Muscle of leg (tissue), 11 donors: Measurements from ENCODE around the gene ASS1. TPM values are rescaled to one million over a fixed set of nuclear protein-coding genes. Genes with fewer than 3 reads are reported as not detected.

ENCODE experiments used
- DNase-seq: peaks from one replicate; pipeline ENCODE4 v3.0.0; 2013
- H3K27ac ChIP-seq: one replicate; pipeline ENCODE4 v1.5.1; 2013; ENCODE audit warnings: mild to moderate bottlenecking, low read length, control low read depth
- H3K27me3 ChIP-seq: one replicate; pipeline ENCODE4 v1.6.1; 2013; ENCODE audit warnings: low read length; ENCODE audit not compliant: control insufficient read depth, insufficient read depth
- H3K36me3 ChIP-seq: one replicate; pipeline ENCODE4 v1.6.1; 2013; ENCODE audit warnings: low read length; ENCODE audit not compliant: control insufficient read depth, insufficient read depth
- H3K4me1 ChIP-seq: one replicate; pipeline ENCODE4 v1.6.1; 2013; ENCODE audit warnings: low read length; ENCODE audit not compliant: control insufficient read depth, insufficient read depth
- H3K4me3 ChIP-seq: one replicate; pipeline ENCODE4 v1.5.1; 2013; ENCODE audit warnings: low read length, control low read depth
- H3K9me3 ChIP-seq: replicated peaks from 2 replicates; pipeline ENCODE4 v1.6.1; 2013; ENCODE audit warnings: low read depth, low read length; ENCODE audit not compliant: control insufficient read depth
- WGBS: methylation state at CpG from one replicate; pipeline ENCODE4 v1.1.5; 2013; ENCODE audit warnings: missing lambda C conversion rate; ENCODE audit not compliant: insufficient coverage; 5-methylcytosine and 5-hydroxymethylcytosine counted together
- polyA plus RNA-seq, 8 donors: library from polyadenylated mRNA; unstranded; fragments of 120-200 nt; gene quantifications; one replicate each; pipeline versions ENCODE4 v1.2.1 to v1.2.3, GENCODE V29; 2013; ENCODE audit warnings: inconsistent platforms in 1 of 8, low replicate concordance in 1 of 8; ENCODE audit not compliant: insufficient read length in 8 of 8, insufficient read depth in 1 of 8
- total RNA-seq: library from RNA; stranded (reverse); fragments of 120-200 nt; gene quantifications from one replicate; pipeline ENCODE4 v1.2.4, GENCODE V29; 2013

ASS1 gene
- total and polyA plus RNA-seq, 9 donors: 36.4 to 72.7 (median 52.9) TPM

DNA sequence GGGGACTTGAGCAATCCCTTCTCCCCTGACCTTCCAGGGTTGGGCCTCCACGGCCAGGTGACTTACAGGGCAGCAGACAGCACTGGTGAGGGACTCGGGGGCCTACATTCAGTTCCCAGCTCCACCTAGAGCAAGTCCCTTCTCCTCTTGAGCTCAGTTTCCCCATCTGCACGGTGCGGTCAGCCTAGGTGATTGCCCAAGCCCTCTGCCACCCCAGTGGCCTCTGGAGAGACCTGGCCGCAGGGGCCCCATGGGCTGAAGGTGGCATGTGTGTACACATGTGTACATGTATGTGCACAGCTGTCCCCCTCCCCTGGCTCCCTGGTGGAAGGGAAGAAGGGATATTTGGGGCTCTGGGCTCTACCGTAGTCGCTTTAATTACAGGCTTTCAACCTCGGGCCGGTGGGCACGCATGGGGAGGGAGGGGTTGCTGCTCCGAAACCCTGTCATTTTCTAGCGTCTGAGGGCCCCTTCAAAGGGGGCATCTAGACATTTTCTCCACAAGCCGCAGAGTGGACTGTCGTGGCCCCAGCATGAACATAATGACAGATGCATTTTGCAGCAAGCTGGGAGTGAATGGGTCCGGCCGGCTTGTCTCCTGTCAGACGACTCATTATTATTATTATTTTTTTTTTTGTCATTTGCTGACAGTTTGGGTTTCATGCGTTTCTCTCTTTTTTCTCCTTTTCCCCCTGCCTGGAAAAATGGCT is 44.0 kb downstream of the ASS1 start:
- H3K4me1 ChIP-seq: no peaks in the 10 kb centered on the region
- no peak for DNase-seq
- H3K4me3 ChIP-seq: no peak overlapping the region
- 86% methylated on average over 4 of the region's 18 CpGs for WGBS
- peaks cover 4% of the 10 kb centered on the region for H3K36me3 ChIP-seq
- peaks cover 39% of the 10 kb centered on the region for H3K27me3 ChIP-seq
- no peak overlapping the region for H3K27ac ChIP-seq
- H3K9me3 ChIP-seq: no peaks in the 10 kb centered on the region

DNA sequence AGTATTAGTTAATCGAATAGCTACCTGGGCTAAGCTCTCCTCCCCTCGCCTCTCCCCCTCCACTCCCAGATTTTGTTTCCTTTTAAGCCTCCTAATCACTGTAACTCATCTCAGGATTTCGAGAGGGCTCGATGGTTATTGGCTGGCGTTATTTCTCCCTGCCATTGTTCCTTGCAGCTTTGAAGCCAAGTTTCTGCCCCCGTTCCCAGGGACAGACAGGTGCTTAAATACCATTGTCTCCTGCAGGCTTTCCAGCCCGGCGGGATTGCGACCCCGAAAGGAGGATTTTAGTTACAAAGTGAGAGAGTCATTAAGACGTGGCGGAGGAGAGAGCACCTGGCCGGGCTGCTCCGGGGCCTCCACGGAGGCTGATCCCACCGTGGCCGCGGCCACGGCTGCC is 46.2 kb downstream of the ASS1 start:
- no peaks in the 10 kb centered on the region for H3K4me1 ChIP-seq
- H3K27me3 ChIP-seq: peaks cover 26% of the 10 kb centered on the region
- no peak overlapping the region for H3K27ac ChIP-seq
- WGBS: 58% methylated on average over 18 of the region's 19 CpGs
- H3K4me3 ChIP-seq: no peak overlapping the region
- peaks cover 6% of the 10 kb centered on the region for H3K9me3 ChIP-seq
- DNase-seq: no peak
- peaks cover 9% of the 10 kb centered on the region for H3K36me3 ChIP-seq

DNA sequence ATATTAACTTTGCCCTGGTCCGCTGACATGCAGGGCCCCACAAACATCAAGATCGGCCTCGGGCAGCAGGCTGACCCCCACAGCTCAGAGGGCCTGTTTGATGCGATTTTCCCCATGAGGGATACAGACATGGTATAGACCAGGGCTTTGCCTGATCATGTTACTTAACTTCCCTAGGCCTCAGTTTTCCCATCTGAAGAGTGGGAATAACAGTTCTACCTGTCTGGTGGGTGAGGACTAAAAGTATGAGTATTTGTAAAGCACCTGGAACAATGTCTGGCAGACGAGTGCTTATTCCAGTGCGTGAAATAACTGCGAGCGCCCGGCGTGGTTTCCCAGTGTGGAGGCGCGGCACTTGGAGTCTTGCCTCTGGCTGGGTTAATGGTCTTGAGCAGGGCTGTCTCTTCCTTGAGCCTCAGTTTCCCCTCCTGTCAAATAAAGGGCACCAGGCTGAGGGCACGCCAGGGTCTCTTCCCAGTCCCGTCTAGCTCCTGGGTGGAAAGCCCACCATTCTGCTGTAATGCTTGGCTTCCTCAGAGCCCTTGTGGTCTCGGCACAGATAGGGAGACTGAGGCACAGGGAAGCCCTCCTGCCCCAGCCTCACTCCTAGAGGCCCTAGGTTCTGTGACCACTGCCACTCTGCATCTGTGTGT is 47.2 kb downstream of the ASS1 start:
- Histone ChIP-seq H3K4me3 (no peak overlapping the region), H3K36me3 (peaks cover 9% of the 10 kb centered on the region)
- WGBS: 97% methylated on average over 6 of the region's 15 CpGs

DNA sequence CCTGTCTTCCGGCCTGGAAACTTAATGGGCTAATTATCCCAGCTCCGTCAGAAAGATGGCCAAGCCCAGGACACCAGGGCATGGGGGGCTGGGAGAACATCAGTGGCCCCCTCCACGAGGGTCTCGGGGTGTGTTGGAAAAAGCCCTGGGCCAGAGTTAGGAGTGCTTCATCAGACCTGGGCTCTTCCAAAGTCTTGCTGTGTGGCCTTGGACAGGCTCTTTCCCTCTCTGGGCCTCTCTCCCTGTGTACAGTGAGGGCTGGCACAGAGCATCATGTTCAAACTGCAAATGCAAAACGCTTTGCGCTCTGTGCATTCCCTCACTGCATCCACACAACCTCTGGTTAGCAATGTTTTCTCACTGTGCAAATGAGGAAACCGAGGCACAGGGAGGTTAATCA is 48.3 kb downstream of the ASS1 start:
- peaks cover 6% of the 10 kb centered on the region for H3K9me3 ChIP-seq
- H3K27me3 ChIP-seq: peaks cover 21% of the 10 kb centered on the region
- no peaks in the 10 kb centered on the region for H3K4me1 ChIP-seq
- WGBS: 82% methylated on average over 3 of the region's 7 CpGs
- H3K4me3 ChIP-seq: no peak overlapping the region
- DNase-seq: no peak
- no peak overlapping the region for H3K27ac ChIP-seq
- peaks cover 9% of the 10 kb centered on the region for H3K36me3 ChIP-seq

More for the DNA sequence above, 47.2 kb downstream of the ASS1 start:
- Histone ChIP-seq H3K9me3 (peaks cover 6% of the 10 kb centered on the region), H3K27ac (no peak overlapping the region), H3K27me3 (peaks cover 17% of the 10 kb centered on the region), H3K4me1 (no peaks in the 10 kb centered on the region)
- no peak for DNase-seq

DNA sequence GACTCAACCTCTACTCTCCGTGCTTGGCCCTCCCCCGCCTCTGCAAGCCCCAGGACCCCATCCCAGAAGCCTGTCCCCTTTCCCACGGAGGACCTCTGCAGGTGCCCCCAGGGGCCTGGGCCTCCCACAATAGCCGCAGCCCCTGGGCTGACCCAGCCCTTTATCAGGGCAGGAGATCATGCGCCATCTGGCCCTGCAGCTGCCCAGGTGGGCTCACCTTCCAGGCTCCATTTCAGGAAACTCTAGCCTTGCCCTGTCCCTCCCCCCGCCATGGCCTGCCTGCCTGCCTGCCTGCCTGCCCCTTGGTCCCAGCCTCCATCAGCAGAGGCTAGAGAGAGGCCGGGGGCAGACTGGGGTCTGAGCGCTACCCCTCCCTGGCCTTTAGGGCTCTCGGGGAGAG is 48.7 kb downstream of the ASS1 start:
- peaks cover 6% of the 10 kb centered on the region for H3K9me3 ChIP-seq
- H3K27me3 ChIP-seq: peaks cover 21% of the 10 kb centered on the region
- peaks cover 9% of the 10 kb centered on the region for H3K36me3 ChIP-seq
- 66% methylated on average over 4 of the region's 9 CpGs for WGBS
- no peak overlapping the region for H3K4me3 ChIP-seq
- no peaks in the 10 kb centered on the region for H3K4me1 ChIP-seq
- no peak overlapping the region for H3K27ac ChIP-seq
- DNase-seq: no peak

DNA sequence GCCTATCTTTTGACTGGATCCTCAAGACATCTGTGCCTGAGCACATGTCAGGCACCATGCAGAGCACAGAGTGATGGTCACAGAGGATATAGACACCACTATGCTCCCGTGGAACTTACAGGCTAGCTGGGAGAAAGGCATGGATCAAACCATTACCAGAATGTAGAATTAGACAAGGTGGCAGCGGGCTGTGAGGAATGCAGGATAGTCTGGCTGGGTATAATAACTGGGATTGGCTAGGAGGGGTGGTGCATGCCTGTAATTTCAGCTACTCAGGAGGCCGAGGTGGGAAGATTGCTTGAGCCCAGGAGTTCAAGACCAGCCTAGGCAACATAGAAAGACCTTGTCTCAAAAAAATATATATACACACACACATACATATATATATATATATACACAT is 50.3 kb downstream of the ASS1 start:
- peaks cover 6% of the 10 kb centered on the region for H3K9me3 ChIP-seq
- H3K36me3 ChIP-seq: peaks cover 9% of the 10 kb centered on the region
- no peak overlapping the region for H3K27ac ChIP-seq
- H3K27me3 ChIP-seq: peaks cover 16% of the 10 kb centered on the region
- H3K4me1 ChIP-seq: no peaks in the 10 kb centered on the region
- WGBS: 100% methylated on average over 2 of the region's 3 CpGs
- no peak overlapping the region for H3K4me3 ChIP-seq
- DNase-seq: no peak

DNA sequence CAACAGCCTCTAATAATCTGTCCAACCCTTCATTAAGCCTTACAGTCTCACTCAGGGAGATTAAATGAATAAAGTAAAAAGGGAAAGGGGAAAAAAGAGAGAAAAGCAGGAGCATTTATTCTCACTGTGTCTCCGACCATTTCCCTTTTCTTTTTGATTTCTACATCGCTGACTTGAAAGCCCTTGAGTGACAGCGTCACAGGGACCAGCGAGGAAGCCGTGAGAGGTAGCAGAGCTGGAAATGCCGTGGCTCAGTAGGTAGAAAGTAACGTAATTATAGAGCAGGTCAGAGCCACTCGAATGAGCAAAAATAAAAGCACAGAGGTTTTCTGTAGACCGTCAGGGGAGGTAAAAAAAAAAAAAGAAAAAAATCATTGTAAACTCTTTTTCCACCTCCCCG is 52.4 kb downstream of the ASS1 start:
- H3K27me3 ChIP-seq: peaks cover 13% of the 10 kb centered on the region
- no peak for DNase-seq
- WGBS: 73% methylated on average over 3 of the region's 10 CpGs
- peaks cover 6% of the 10 kb centered on the region for H3K9me3 ChIP-seq
- H3K4me3 ChIP-seq: no peak overlapping the region
- H3K4me1 ChIP-seq: no peaks in the 10 kb centered on the region
- peaks cover 6% of the 10 kb centered on the region for H3K36me3 ChIP-seq
- H3K27ac ChIP-seq: no peak overlapping the region

DNA sequence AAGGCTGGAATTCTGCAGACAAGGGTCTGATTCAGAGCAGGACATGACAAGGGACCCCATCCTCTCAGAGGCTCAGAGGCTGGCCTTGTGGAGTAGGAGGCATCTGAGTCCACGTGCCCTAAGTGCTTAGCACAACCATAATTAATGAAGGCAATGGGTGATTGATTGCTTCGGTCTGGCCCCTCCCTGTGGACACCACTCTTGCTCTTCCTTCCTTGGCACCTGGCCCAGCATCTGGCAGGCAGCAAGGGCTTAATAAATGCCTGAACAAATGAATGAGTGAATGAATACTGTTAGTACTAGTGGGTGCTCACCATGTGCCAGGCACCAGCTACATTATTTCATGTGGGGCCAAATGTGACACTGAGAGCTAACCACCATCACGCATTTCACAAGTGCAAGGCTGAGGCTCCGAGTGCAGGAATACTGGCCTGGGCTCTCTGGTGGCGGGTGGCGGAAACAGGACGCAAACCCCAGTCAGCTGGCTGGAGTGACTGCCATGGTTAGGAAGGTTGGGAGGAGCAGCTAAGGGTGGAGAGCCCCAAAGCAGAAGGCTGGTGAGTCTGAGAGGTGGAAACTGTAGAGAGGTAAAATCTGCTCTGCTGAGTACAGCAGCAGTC is 53.6 kb downstream of the ASS1 start:
- no peak for DNase-seq
- peaks cover 6% of the 10 kb centered on the region for H3K36me3 ChIP-seq

DNA sequence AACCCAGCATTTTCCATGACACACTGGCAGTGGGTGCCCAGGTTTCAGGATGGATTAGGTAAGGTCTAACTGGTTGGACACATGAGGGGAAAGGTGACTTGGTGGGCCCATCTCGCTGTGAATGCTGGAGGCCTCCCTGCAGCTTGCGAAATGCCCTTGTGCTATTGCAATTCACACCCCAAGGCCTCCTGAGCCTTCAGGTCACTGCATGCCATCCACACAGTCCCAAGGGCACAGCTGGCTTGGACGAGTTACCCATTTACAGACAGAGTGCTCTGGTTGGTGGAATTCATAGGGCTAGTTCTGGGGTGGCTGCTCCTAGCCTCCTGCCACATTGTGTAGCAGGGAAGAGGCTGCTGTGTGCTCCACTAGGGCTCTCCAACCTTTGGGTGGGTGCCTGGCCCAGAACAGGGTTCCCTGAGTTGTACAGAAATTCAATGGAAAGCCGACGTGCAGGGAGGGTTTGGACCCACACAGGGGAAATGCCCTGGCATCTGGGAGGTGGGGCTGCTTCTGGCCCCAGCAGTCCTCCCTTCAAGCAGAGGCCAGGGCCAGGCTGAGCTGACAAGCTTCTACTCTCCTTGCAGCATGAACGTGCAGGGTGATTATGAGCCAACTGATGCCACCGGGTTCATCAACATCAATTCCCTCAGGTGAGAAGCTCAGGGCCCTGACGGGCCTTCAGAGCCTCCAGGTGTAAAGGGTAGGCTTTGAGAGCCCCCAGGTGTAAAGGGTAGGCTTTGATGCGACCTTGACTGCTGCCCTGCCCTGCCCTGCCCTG is 54.3 kb downstream of the ASS1 start:
- Histone ChIP-seq H3K4me3 (no peak overlapping the region), H3K9me3 (peaks cover 6% of the 10 kb centered on the region), H3K36me3 (peaks cover 6% of the 10 kb centered on the region), H3K27ac (no peak overlapping the region), H3K27me3 (peaks cover 5% of the 10 kb centered on the region), H3K4me1 (no peaks in the 10 kb centered on the region)
- DNase-seq: no peak
- 77% methylated on average over 6 of the region's 9 CpGs for whole genome bisulfite sequencing

More for the DNA sequence above, 53.6 kb downstream of the ASS1 start:
- Histone ChIP-seq H3K27me3 (peaks cover 8% of the 10 kb centered on the region), H3K4me3 (no peak overlapping the region), H3K4me1 (no peaks in the 10 kb centered on the region), H3K9me3 (peaks cover 6% of the 10 kb centered on the region), H3K27ac (no peak overlapping the region)
- WGBS: 88% methylated on average over 5 of the region's 7 CpGs

DNA sequence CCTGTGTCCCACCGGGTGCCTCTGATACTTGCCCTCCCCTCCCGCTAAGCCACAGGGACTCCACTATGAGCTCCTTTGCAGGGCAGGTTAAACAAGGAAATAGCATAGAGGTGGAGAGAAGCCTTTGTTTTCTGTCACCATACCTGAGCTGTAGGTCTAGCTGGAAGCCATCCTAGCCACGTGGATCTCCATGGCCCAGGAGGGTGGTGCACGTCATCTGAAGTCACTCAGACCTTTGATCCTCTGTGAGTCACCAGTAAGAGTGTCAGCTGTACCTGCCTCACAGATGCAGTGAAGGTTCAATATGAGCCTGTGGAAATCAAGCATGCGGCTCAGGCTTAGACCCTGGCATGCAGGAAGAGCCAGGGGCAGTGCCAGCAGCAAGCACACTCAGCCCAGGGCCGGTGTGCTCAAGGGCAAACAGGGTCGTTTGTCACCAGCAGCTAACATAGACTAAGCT is 55.1 kb downstream of the ASS1 start:
- H3K27me3 ChIP-seq: peaks cover 4% of the 10 kb centered on the region
- no peak overlapping the region for H3K27ac ChIP-seq
- H3K36me3 ChIP-seq: peaks cover 2% of the 10 kb centered on the region
- H3K4me3 ChIP-seq: no peak overlapping the region
- no peak for DNase-seq
- no peaks in the 10 kb centered on the region for H3K4me1 ChIP-seq
- WGBS: 68% methylated on average over 3 of the region's 7 CpGs
- peaks cover 3% of the 10 kb centered on the region for H3K9me3 ChIP-seq
